ENCODE results near the gene PIGM.

Gene PIGM

GRCh38 chr1:160077486-160077885, 45.7 kb upstream of the PIGM start:
- no peak overlapping the region for H3K4ac ChIP-seq (ENCODE audit: low read depth, low read length)
- H2BK120ac ChIP-seq (ENCODE audit: low read depth, low read length) = no peak overlapping the region
- peaks cover 2% of the 10 kb centered on the region for H3K27me3 ChIP-seq (ENCODE audit: insufficient read depth, low read length, poor library complexity)

DNA sequence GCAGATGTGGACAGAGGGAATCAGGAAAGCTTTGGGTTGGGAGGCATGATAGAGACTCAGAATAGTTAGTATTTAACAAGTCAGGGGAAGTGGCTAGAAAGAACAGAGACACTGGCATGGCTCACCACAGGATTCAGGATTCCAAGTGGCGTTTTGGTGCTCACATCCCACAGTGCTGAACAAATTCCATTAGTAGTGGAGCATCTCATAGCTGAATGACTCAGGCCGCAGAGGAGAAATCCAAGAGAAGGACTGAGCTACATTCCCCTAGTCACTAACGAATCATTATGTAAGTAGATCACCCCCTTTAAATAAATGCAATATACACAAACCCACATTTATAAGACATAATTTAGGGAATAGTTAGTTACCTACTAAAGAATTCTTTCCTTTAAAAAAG, 44.5 kb upstream of the PIGM start:
- Histone ChIP-seq H3K4me3 (ENCODE audit: low read length) (no peak overlapping the region), H3K79me2 (ENCODE audit: control insufficient read depth, insufficient read depth, low read length) (no peaks in the 10 kb centered on the region), H3K23ac (ENCODE audit: low read length) (no peak overlapping the region), H3K27ac (ENCODE audit: low read depth, low read length) (no peak overlapping the region), H3K79me1 (ENCODE audit: low read length) (no peaks in the 10 kb centered on the region), H2BK5ac (ENCODE audit: low read length) (no peak overlapping the region), H4K8ac (ENCODE audit: low read depth, low read length) (no peak overlapping the region), H2BK15ac (replicated peaks; ENCODE audit: low read depth) (no peak overlapping the region), H3K18ac (ENCODE audit: low read length) (no peak overlapping the region), H3K56ac (ENCODE audit: low read length) (no peak overlapping the region), H3K9ac (ENCODE audit: low read length) (no peak overlapping the region), H2BK120ac (ENCODE audit: low read depth, low read length) (no peak overlapping the region), H2AK5ac (ENCODE audit: low read length) (no peak overlapping the region), H3K4me1 (ENCODE audit: control insufficient read depth, low read depth, low read length) (no peaks in the 10 kb centered on the region), H4K5ac (ENCODE audit: low read length) (no peak overlapping the region), H3K36me3 (ENCODE audit: control insufficient read depth, insufficient read depth, low read length) (no peaks in the 10 kb centered on the region), H3K4me2 (ENCODE audit: low read length) (no peak overlapping the region), H3K27me3 (ENCODE audit: insufficient read depth, low read length, poor library complexity) (peaks cover 2% of the 10 kb centered on the region), H3K4ac (ENCODE audit: low read depth, low read length) (no peak overlapping the region)
- no CpG with 5 or more reads among the region's 3 CpGs for WGBS (ENCODE audit: extremely low coverage, insufficient coverage, low lambda C conversion rate)
- no peak for DNase-seq

More at GRCh38 chr1:160077486-160077885, 45.7 kb upstream of the PIGM start:
- Histone ChIP-seq H2AK5ac (ENCODE audit: low read length) (no peak overlapping the region), H3K4me2 (ENCODE audit: low read length) (no peak overlapping the region), H3K9ac (ENCODE audit: low read length) (no peak overlapping the region), H3K27ac (ENCODE audit: low read depth, low read length) (no peak overlapping the region), H3K36me3 (ENCODE audit: control insufficient read depth, insufficient read depth, low read length) (no peaks in the 10 kb centered on the region), H3K4me1 (ENCODE audit: control insufficient read depth, low read depth, low read length) (no peaks in the 10 kb centered on the region), H2BK15ac (replicated peaks; ENCODE audit: low read depth) (no peak overlapping the region), H3K18ac (ENCODE audit: low read length) (no peak overlapping the region), H3K56ac (ENCODE audit: low read length) (no peak overlapping the region), H2BK5ac (ENCODE audit: low read length) (no peak overlapping the region), H4K5ac (ENCODE audit: low read length) (no peak overlapping the region), H3K23ac (ENCODE audit: low read length) (no peak overlapping the region), H4K8ac (ENCODE audit: low read depth, low read length) (no peak overlapping the region), H3K4me3 (ENCODE audit: low read length) (no peak overlapping the region), H3K79me2 (ENCODE audit: control insufficient read depth, insufficient read depth, low read length) (no peaks in the 10 kb centered on the region), H3K79me1 (ENCODE audit: low read length) (no peaks in the 10 kb centered on the region)
- DNase-seq = no peak

DNA sequence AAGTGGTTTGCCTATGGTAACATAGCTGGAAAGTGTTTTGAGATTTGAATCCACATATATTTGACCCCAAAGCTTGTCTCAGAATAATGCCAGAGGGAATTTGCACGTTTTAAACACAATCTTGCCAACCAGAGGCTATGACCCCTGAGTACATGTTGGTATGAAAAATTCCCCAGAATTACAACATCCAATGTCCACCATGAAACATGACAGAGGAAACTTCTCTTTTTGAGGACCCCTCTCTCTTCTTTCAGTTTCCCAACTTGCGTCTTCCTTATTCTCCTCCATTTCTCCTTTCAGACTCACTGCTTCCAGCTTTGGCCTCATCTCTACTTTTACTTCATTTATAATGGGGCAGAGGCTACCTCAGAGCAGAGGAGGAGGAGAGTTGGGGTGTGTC, 44.0 kb upstream of the PIGM start:
- peaks cover 1% of the 10 kb centered on the region for H3K27me3 ChIP-seq (ENCODE audit: insufficient read depth, low read length, poor library complexity)
- no peak overlapping the region for H3K56ac ChIP-seq (ENCODE audit: low read length)
- no peaks in the 10 kb centered on the region for H3K79me2 ChIP-seq (ENCODE audit: control insufficient read depth, insufficient read depth, low read length)
- no peaks in the 10 kb centered on the region for H3K4me1 ChIP-seq (ENCODE audit: control insufficient read depth, low read depth, low read length)
- H3K18ac ChIP-seq (ENCODE audit: low read length) = no peak overlapping the region
- H2BK120ac ChIP-seq (ENCODE audit: low read depth, low read length) = no peak overlapping the region
- no peak overlapping the region for H4K5ac ChIP-seq (ENCODE audit: low read length)
- H2BK5ac ChIP-seq (ENCODE audit: low read length) = no peak overlapping the region
- no peaks in the 10 kb centered on the region for H3K36me3 ChIP-seq (ENCODE audit: control insufficient read depth, insufficient read depth, low read length)
- H3K4ac ChIP-seq (ENCODE audit: low read depth, low read length) = no peak overlapping the region
- no peak overlapping the region for H2AK5ac ChIP-seq (ENCODE audit: low read length)
- no peak overlapping the region for H3K27ac ChIP-seq (ENCODE audit: low read depth, low read length)
- H2BK15ac ChIP-seq (replicated peaks; ENCODE audit: low read depth) = no peak overlapping the region
- H3K4me3 ChIP-seq (ENCODE audit: low read length) = no peak overlapping the region
- WGBS (ENCODE audit: extremely low coverage, insufficient coverage, low lambda C conversion rate) = no CpG with 5 or more reads among the region's 2 CpGs
- no peak overlapping the region for H4K8ac ChIP-seq (ENCODE audit: low read depth, low read length)
- no peak overlapping the region for H3K23ac ChIP-seq (ENCODE audit: low read length)
- DNase-seq = no peak
- no peak overlapping the region for H3K9ac ChIP-seq (ENCODE audit: low read length)
- no peaks in the 10 kb centered on the region for H3K79me1 ChIP-seq (ENCODE audit: low read length)
- H3K4me2 ChIP-seq (ENCODE audit: low read length) = no peak overlapping the region

DNA sequence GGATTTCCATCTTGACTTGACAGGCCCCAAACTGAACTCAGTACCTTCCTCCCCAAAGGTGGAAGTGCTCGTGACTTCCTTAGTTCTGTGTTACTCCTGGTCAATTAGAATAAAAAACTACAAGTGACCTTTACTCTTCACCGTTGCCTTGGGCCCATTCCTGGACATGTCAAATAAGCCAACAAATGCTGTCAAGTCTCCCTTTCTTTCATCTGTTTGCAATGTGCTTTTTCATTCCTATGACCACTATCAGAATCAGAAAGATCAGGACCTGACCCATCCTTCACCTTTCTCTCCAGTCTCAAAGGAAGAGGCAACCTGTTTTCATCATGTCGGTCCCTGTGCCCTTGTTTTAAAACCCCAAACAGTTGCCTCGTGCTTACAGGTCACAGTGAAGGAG, 43.1 kb upstream of the PIGM start:
- Histone ChIP-seq H3K4ac (ENCODE audit: low read depth, low read length) (no peak overlapping the region), H3K4me3 (ENCODE audit: low read length) (no peak overlapping the region), H3K23ac (ENCODE audit: low read length) (no peak overlapping the region), H2AK5ac (ENCODE audit: low read length) (no peak overlapping the region), H3K9ac (ENCODE audit: low read length) (no peak overlapping the region), H3K27me3 (ENCODE audit: insufficient read depth, low read length, poor library complexity) (no peaks in the 10 kb centered on the region), H4K8ac (ENCODE audit: low read depth, low read length) (no peak overlapping the region), H3K4me2 (ENCODE audit: low read length) (no peak overlapping the region), H3K56ac (ENCODE audit: low read length) (no peak overlapping the region), H2BK120ac (ENCODE audit: low read depth, low read length) (no peak overlapping the region), H3K36me3 (ENCODE audit: control insufficient read depth, insufficient read depth, low read length) (no peaks in the 10 kb centered on the region), H3K18ac (ENCODE audit: low read length) (no peak overlapping the region), H4K5ac (ENCODE audit: low read length) (no peak overlapping the region), H3K27ac (ENCODE audit: low read depth, low read length) (no peak overlapping the region), H3K79me2 (ENCODE audit: control insufficient read depth, insufficient read depth, low read length) (no peaks in the 10 kb centered on the region), H3K79me1 (ENCODE audit: low read length) (no peaks in the 10 kb centered on the region), H2BK5ac (ENCODE audit: low read length) (no peak overlapping the region), H2BK15ac (replicated peaks; ENCODE audit: low read depth) (no peak overlapping the region), H3K4me1 (ENCODE audit: control insufficient read depth, low read depth, low read length) (no peaks in the 10 kb centered on the region)
- DNase-seq = no peak
- no CpG with 5 or more reads among the region's 4 CpGs for WGBS (ENCODE audit: extremely low coverage, insufficient coverage, low lambda C conversion rate)

GRCh38 chr1:160071289-160071688, 39.5 kb upstream of the PIGM start:
- no peaks in the 10 kb centered on the region for H3K79me1 ChIP-seq (ENCODE audit: low read length)
- H3K79me2 ChIP-seq (ENCODE audit: control insufficient read depth, insufficient read depth, low read length) = no peaks in the 10 kb centered on the region
- DNase-seq = no peak
- no peaks in the 10 kb centered on the region for H3K36me3 ChIP-seq (ENCODE audit: control insufficient read depth, insufficient read depth, low read length)
- H4K5ac ChIP-seq (ENCODE audit: low read length) = no peak overlapping the region
- H3K4me2 ChIP-seq (ENCODE audit: low read length) = no peak overlapping the region
- no peak overlapping the region for H3K9ac ChIP-seq (ENCODE audit: low read length)
- no peak overlapping the region for H2BK120ac ChIP-seq (ENCODE audit: low read depth, low read length)
- no peak overlapping the region for H3K27ac ChIP-seq (ENCODE audit: low read depth, low read length)
- no peak overlapping the region for H3K4ac ChIP-seq (ENCODE audit: low read depth, low read length)
- no peak overlapping the region for H3K56ac ChIP-seq (ENCODE audit: low read length)
- no peak overlapping the region for H4K8ac ChIP-seq (ENCODE audit: low read depth, low read length)
- no peak overlapping the region for H3K23ac ChIP-seq (ENCODE audit: low read length)
- H2BK5ac ChIP-seq (ENCODE audit: low read length) = no peak overlapping the region
- H2BK15ac ChIP-seq (replicated peaks; ENCODE audit: low read depth) = no peak overlapping the region
- peaks cover 5% of the 10 kb centered on the region for H3K4me1 ChIP-seq (ENCODE audit: control insufficient read depth, low read depth, low read length)
- H3K4me3 ChIP-seq (ENCODE audit: low read length) = no peak overlapping the region
- no peaks in the 10 kb centered on the region for H3K27me3 ChIP-seq (ENCODE audit: insufficient read depth, low read length, poor library complexity)
- no CpG with 5 or more reads among the region's 5 CpGs for WGBS (ENCODE audit: extremely low coverage, insufficient coverage, low lambda C conversion rate)
- H3K18ac ChIP-seq (ENCODE audit: low read length) = no peak overlapping the region
- no peak overlapping the region for H2AK5ac ChIP-seq (ENCODE audit: low read length)

DNA sequence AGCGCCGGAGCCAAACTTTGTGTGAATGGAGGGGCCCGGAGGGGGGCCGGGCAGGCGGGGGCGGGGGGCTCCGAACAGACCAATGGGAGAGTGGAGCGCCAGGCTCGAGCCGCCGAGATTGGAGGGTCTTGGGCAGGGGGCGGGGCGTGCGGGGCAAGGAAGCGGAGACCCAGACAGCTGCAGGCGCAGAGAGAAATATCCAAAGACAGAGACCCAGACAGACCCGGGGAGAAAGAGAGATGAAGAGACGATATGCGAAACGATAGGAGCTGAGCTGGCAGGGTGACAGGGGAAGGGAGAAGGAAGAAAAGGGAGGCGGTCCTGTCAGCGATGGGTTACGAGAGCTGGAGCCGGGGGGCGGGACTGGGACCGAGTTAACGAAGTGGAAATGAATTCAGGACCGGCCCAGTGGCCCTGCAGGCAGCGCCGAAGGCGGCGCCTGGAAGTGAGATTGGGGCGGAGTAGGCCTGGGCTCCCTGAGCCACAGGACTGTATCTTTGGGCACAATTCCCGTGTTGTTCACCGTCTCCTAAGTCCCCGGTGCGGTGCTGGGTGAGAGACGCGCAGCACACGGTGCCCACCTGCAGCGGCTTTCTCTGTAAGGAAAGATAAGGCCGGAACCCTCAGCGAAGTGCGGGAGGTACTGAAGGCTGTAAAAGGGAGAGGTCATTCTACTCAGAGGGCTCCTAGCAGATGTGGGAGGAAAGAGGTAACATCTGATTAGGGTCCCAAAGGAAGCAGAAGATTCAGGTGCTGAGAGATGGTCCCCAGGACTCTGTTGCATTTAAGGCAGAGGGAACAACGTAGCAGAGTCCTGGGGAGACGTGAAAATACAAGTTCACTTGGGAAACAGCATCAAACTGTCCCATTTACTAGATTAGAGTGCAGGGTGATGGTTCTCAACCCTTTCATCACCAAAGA, 38.7 kb upstream of the PIGM start:
- H2BK15ac ChIP-seq (replicated peaks; ENCODE audit: low read depth) = no peak overlapping the region
- H3K79me1 ChIP-seq (ENCODE audit: low read length) = no peaks in the 10 kb centered on the region
- H3K79me2 ChIP-seq (ENCODE audit: control insufficient read depth, insufficient read depth, low read length) = no peaks in the 10 kb centered on the region
- no peak overlapping the region for H2AK5ac ChIP-seq (ENCODE audit: low read length)
- no CpG with 5 or more reads among the region's 46 CpGs for WGBS (ENCODE audit: extremely low coverage, insufficient coverage, low lambda C conversion rate)
- peak overlapping the region; percentile 67 for H3K56ac ChIP-seq (ENCODE audit: low read length)
- H4K8ac ChIP-seq (ENCODE audit: low read depth, low read length) = no peak overlapping the region
- peak; percentile 91 for DNase-seq
- no peak overlapping the region for H2BK120ac ChIP-seq (ENCODE audit: low read depth, low read length)
- no peak overlapping the region for H3K4ac ChIP-seq (ENCODE audit: low read depth, low read length)
- no peaks in the 10 kb centered on the region for H3K36me3 ChIP-seq (ENCODE audit: control insufficient read depth, insufficient read depth, low read length)
- H3K27ac ChIP-seq (ENCODE audit: low read depth, low read length) = no peak overlapping the region
- peaks cover 5% of the 10 kb centered on the region for H3K4me1 ChIP-seq (ENCODE audit: control insufficient read depth, low read depth, low read length)
- peak overlapping the region; percentile 61 for H3K4me3 ChIP-seq (ENCODE audit: low read length)
- no peak overlapping the region for H3K23ac ChIP-seq (ENCODE audit: low read length)
- no peaks in the 10 kb centered on the region for H3K27me3 ChIP-seq (ENCODE audit: insufficient read depth, low read length, poor library complexity)
- H2BK5ac ChIP-seq (ENCODE audit: low read length) = no peak overlapping the region
- H4K5ac ChIP-seq (ENCODE audit: low read length) = no peak overlapping the region
- peak overlapping the region; percentile 90 for H3K4me2 ChIP-seq (ENCODE audit: low read length)
- peak overlapping the region; percentile 60 for H3K9ac ChIP-seq (ENCODE audit: low read length)
- H3K18ac ChIP-seq (ENCODE audit: low read length) = peak overlapping the region; percentile 4

Measured in mesendoderm (in vitro differentiated cells).